Raji (cell line): ENCODE measurements around the gene AFP.

Experiments used
- POLR2A ChIP-seq: IDR thresholded peaks from 2 replicates; pipeline ENCODE4 v1.6.1; 2011; ENCODE audit warnings: low read depth, low read length, control low read depth; ENCODE audit not compliant: insufficient read depth

AFP gene

DNA sequence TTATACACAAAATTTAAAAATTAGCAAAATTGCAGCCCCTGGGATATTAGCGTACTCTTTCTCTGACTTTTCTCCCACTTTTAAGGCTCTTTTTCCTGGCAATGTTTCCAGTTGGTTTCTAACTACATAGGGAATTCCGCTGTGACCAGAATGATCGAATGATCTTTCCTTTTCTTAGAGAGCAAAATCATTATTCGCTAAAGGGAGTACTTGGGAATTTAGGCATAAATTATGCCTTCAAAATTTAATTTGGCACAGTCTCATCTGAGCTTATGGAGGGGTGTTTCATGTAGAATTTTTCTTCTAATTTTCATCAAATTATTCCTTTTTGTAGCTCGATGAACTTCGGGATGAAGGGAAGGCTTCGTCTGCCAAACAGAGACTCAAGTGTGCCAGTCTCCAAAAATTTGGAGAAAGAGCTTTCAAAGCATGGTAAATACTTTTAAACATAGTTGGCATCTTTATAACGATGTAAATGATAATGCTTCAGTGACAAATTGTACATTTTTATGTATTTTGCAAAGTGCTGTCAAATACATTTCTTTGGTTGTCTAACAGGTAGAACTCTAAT lies 26.0 kb upstream of the AFP start:
- TF ChIP-seq POLR2A = no peak

DNA sequence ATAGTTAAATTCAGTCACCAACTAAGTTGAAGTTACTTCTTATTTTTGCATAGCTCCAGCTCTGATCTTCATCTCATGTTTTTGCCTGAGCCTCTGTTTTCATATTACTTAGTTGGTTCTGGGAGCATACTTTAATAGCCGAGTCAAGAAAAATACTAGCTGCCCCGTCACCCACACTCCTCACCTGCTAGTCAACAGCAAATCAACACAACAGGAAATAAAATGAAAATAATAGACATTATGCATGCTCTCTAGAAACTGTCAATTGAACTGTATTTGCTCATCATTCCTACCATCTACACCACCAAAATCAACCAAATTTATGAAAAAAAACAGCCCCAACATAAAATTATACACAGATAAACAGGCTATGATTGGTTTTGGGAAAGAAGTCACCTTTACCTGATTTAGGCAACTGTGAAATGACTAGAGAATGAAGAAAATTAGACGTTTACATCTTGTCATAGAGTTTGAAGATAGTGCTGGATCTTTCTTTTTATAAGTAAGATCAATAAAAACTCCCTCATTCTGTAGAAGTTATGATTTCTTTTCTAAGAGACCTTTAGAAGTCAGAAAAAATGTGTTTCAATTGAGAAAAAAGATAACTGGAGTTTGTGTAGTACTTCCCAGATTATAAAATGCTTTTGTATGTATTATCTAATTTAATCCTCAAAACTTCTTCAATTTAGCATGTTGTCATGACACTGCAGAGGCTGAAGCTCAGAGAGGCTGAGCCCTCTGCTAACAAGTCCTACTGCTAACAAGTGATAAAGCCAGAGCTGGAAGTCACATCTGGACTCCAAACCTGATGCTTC lies 24.9 kb upstream of the AFP start:
- no peak for TF ChIP-seq POLR2A

DNA sequence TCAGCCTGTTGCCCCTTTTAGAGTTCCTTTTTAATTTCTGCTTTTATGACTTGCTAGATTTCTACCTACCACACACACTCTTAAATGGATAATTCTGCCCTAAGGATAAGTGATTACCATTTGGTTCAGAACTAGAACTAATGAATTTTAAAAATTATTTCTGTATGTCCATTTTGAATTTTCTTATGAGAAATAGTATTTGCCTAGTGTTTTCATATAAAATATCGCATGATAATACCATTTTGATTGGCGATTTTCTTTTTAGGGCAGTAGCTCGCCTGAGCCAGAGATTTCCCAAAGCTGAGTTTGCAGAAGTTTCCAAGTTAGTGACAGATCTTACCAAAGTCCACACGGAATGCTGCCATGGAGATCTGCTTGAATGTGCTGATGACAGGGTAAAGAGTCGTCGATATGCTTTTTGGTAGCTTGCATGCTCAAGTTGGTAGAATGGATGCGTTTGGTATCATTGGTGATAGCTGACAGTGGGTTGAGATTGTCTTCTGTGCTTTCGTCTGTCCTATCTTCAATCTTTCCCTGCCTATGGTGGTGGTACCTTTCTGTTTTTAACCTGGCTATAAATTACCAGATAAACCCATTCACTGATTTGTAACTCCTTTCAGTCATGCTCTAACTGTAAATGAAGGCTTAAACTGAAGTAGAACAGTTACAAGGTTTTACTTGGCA lies 24.1 kb upstream of the AFP start:
- no peak for TF ChIP-seq POLR2A

DNA sequence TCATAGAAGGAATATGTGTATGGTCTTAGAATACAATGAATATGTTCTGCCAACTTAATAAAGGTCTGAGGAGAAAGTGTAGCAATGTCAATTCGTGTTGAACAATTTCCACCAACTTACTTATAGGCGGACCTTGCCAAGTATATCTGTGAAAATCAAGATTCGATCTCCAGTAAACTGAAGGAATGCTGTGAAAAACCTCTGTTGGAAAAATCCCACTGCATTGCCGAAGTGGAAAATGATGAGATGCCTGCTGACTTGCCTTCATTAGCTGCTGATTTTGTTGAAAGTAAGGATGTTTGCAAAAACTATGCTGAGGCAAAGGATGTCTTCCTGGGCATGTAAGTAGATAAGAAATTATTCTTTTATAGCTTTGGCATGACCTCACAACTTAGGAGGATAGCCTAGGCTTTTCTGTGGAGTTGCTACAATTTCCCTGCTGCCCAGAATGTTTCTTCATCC lies 22.7 kb upstream of the AFP start:
- no peak for TF ChIP-seq POLR2A

DNA sequence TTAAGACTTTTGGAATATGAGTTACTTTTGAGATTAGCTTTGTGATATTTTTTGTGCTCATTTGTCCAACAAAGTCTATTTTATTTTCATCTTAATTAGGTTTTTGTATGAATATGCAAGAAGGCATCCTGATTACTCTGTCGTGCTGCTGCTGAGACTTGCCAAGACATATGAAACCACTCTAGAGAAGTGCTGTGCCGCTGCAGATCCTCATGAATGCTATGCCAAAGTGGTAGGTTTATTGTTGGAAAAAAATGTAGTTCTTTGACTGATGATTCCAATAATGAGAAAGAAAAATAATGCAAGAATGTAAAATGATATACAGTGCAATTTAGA lies 21.1 kb upstream of the AFP start:
- TF ChIP-seq POLR2A = no peak

DNA sequence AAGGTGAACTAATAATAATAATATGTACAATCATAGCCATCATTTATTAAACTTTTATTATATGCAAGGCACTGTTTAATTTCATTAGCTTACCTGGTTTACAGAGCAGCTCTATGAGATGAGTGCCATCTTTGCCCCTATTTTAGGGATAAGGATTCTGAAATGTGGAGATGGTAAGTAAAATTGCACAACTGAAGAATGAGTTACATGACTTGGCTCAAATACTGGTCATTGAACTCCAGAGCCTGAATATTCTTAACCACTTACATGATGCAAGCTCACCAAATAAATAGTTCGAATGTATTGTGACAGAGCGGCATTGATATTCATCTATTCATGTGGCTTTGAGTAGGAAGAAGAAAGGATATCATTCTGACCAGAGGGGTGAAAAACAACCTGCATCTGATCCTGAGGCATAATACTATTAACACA lies 20.2 kb upstream of the AFP start:
- no peak for TF ChIP-seq POLR2A

DNA sequence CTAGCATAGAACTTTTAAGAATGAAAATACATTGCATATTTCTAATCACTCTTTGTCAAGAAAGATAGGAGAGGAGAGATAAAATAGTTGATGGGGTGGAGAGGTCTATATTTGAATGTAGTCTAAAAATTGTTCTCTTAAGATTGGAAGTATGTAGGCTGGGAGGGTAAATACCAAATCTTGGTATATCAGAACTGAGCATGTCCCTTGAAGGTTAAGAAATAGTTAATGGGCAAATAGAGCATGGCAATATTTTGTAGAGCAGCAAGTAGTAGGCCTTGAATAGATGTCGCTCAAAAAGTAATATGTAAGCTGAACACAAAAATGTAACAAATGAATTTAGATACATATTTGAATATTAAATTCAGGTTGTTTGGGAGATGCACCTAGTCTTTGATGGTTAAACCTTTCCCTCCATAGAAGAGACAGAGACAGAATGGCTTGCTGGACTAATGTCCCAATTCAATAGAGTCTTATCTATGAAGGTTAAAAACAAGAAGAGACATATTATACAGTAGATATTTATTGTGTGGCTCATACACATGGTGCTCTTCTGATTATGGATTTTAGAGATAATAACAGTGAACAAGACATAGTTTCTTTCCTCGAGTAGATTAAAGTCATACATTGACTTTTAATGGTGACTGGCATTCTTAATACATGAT lies 19.5 kb upstream of the AFP start:
- no peak for TF ChIP-seq POLR2A

DNA sequence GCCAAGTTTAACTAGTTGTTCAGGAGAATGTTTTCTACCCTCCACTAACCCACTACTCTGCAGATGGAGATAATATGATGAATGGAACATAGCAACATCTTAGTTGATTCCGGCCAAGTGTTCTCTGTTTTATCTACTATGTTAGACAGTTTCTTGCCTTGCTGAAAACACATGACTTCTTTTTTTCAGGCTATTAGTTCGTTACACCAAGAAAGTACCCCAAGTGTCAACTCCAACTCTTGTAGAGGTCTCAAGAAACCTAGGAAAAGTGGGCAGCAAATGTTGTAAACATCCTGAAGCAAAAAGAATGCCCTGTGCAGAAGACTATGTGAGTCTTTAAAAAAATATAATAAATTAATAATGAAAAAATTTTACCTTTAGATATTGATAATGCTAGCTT lies 18.7 kb upstream of the AFP start:
- TF ChIP-seq POLR2A = no peak

DNA sequence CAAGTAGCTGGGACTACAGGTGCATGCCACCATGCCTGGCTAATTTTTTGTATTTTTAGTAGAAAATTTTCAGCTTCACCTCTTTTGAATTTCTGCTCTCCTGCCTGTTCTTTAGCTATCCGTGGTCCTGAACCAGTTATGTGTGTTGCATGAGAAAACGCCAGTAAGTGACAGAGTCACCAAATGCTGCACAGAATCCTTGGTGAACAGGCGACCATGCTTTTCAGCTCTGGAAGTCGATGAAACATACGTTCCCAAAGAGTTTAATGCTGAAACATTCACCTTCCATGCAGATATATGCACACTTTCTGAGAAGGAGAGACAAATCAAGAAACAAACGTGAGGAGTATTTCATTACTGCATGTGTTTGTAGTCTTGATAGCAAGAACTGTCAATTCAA lies 18.0 kb upstream of the AFP start:
- no peak for TF ChIP-seq POLR2A

DNA sequence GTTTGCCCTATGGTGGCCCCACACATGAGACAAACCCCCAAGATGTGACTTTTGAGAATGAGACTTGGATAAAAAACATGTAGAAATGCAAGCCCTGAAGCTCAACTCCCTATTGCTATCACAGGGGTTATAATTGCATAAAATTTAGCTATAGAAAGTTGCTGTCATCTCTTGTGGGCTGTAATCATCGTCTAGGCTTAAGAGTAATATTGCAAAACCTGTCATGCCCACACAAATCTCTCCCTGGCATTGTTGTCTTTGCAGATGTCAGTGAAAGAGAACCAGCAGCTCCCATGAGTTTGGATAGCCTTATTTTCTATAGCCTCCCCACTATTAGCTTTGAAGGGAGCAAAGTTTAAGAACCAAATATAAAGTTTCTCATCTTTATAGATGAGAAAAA lies 17.3 kb upstream of the AFP start:
- no peak for TF ChIP-seq POLR2A

DNA sequence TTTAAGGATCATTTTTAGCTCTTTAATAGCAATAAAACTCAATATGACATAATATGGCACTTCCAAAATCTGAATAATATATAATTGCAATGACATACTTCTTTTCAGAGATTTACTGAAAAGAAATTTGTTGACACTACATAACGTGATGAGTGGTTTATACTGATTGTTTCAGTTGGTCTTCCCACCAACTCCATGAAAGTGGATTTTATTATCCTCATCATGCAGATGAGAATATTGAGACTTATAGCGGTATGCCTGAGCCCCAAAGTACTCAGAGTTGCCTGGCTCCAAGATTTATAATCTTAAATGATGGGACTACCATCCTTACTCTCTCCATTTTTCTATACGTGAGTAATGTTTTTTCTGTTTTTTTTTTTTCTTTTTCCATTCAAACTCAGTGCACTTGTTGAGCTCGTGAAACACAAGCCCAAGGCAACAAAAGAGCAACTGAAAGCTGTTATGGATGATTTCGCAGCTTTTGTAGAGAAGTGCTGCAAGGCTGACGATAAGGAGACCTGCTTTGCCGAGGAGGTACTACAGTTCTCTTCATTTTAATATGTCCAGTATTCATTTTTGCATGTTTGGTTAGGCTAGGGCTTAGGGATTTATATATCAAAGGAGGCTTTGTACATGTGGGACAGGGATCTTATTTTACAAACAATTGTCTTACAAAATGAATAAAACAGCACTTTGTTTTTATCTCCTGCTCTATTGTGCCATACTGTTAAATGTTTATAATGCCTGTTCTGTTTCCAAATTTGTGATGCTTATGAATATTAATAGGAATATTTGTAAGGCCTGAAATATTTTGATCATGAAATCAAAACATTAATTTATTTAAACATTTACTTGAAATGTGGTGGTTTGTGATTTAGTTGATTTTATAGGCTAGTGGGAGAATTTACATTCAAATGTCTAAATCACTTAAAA lies 16.6 kb upstream of the AFP start:
- TF ChIP-seq POLR2A = no peak

DNA sequence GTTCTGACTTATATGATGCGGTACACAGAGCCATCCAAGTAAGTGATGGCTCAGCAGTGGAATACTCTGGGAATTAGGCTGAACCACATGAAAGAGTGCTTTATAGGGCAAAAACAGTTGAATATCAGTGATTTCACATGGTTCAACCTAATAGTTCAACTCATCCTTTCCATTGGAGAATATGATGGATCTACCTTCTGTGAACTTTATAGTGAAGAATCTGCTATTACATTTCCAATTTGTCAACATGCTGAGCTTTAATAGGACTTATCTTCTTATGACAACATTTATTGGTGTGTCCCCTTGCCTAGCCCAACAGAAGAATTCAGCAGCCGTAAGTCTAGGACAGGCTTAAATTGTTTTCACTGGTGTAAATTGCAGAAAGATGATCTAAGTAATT lies 15.4 kb upstream of the AFP start:
- TF ChIP-seq POLR2A = no peak

DNA sequence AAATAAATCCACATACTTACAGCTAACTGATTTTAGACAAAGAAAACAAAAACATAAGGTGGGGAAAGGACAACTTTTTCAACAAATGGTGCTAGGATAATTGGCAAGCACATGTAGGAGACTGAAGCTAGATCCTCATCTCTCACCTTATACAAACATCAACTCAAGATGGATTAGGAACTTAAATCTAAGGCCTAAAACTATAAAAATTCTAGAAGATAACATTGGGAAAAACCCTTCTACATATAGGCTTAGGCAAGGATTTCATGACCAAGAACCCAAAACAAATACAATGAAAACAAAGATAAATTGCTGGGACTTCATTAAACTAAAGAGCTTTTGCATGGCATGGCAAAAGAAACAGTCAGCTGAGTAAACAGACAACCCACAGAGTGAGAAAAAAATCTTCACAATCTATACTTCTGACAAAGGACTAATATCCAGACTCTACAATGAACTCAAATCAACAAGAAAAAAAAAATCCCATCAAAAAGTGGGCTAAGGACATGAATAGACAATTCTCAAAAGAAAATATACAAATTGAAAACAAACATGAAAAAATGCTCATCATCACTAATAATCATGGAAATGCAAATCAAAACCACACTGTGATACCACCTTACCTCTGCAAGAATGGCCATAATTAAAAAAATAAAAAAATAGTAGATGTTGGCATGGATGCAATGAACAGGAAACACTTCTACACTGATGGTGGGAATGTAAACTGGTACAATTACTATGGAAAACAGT lies 14.1 kb upstream of the AFP start:
- TF ChIP-seq POLR2A = no peak

DNA sequence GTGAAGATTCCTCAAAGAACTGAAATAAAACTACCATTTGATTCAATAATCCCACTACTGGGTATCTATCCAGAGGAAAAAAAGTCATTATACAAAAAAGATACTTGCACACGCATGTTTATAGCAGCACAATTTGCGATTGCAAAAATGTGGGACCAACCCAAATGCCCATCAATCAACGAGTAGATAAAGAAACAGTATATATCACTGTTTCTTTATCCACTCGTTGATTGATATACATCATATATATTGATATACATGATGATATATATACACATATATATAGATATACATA lies 13.6 kb upstream of the AFP start:
- TF ChIP-seq POLR2A = no peak
